ENCODE measurements around the gene MRPS23.

DNA sequence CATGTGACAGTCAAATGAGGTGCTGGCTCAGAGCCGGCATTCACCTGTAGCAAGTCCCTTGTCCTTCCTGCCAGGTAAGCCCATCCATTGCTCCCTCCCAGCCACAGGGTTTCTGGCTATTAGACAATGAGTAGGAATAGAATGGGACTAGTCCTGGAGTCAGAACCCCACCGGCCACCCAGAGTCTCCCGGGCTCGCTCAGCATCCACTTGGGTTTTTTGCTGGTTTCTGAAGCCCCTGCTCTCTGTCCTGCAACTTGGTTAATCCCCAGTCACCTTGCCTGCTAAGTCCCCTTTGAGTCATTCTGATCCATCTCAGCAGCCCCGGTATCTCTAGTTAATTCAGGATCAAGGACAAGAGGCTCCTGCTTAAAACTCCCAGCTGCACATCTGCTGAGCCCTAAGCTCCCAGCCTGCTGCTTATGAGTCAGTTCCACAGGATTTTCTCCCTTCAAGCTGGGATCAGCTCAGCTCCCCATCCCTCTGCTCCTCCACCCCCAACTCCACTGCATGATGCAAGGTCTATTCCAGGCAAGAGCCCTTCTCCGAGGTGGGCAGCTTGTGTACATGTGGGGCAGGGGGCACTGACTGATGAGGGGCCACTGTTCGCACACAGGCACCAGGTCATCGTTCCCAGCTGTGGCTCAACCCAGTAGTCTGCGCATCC lies 19.9 kb upstream of the MRPS23 start:
- peak in 1 of 2 donors; percentile 53 for TF ChIP-seq POLR2A (IDR thresholded peaks at IDR 0.05)
- TF ChIP-seq, protein P1, sequence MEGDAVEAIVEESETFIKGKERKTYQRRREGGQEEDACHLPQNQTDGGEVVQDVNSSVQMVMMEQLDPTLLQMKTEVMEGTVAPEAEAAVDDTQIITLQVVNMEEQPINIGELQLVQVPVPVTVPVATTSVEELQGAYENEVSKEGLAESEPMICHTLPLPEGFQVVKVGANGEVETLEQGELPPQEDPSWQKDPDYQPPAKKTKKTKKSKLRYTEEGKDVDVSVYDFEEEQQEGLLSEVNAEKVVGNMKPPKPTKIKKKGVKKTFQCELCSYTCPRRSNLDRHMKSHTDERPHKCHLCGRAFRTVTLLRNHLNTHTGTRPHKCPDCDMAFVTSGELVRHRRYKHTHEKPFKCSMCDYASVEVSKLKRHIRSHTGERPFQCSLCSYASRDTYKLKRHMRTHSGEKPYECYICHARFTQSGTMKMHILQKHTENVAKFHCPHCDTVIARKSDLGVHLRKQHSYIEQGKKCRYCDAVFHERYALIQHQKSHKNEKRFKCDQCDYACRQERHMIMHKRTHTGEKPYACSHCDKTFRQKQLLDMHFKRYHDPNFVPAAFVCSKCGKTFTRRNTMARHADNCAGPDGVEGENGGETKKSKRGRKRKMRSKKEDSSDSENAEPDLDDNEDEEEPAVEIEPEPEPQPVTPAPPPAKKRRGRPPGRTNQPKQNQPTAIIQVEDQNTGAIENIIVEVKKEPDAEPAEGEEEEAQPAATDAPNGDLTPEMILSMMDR (IDR thresholded peaks at IDR 0.05): no peak
